Prostate gland (tissue), 2 donors: Measurements from ENCODE around the gene SYTL5.

ENCODE experiments used
- CTCF ChIP-seq, 4 experiments: fragments of 200-600 bp in 2 of 4; fragments of 450-650 bp in 2 of 4; sonication (generic) in 2 of 4; IDR thresholded peaks; 1 replicate in 3 of 4; 2 replicates in 1 of 4; pipeline ENCODE4 v1.5.1; 2016 to 2019; ENCODE audit warnings: antibody characterized with exemption in 4 of 4, mild to moderate bottlenecking in 2 of 4, moderate library complexity in 2 of 4
- POLR2A ChIP-seq: fragments of 450-650 bp; IDR thresholded peaks from one replicate; pipeline ENCODE4 v1.6.1; 2016; ENCODE audit warnings: antibody characterized with exemption, mild to moderate bottlenecking
- POLR2AphosphoS5 ChIP-seq: sonication (generic); formaldehyde crosslinking; IDR thresholded peaks from one replicate; pipeline ENCODE4 v1.6.1; 2017; ENCODE audit warnings: antibody characterized with exemption

GRCh38 chrX:37986893-37987292 is 19.5 kb upstream of the SYTL5 start:
- TF ChIP-seq POLR2A: no peak
- TF ChIP-seq CTCF (IDR thresholded peaks at IDR 0.05): no peak
- no peak for TF ChIP-seq POLR2AphosphoS5
